Testis (tissue), 2 donors: ENCODE measurements around the gene USP47.

ENCODE experiments used
- CTCF ChIP-seq, 3 experiments: fragments of 450-650 bp in 2 of 3; fragments of 200-600 bp in 1 of 3; sonication (generic) in 1 of 3; IDR thresholded peaks; one replicate each; pipeline ENCODE4 v1.5.1; 2016 to 2019; ENCODE audit warnings: antibody characterized with exemption in 3 of 3, mild to moderate bottlenecking in 2 of 3, moderate library complexity in 1 of 3
- POLR2A ChIP-seq: fragments of 450-650 bp; IDR thresholded peaks from one replicate; pipeline ENCODE4 v1.6.1; 2017; ENCODE audit warnings: antibody characterized with exemption, mild to moderate bottlenecking, moderate library complexity

- TF ChIP-seq CTCF (IDR thresholded peaks at IDR 0.05) (no peak), POLR2A (no peak)
Measured at GRCh38 chr11:11929920-11930319, 88.1 kb downstream of the USP47 start.
